HUES6 (cell line): Measurements from ENCODE around the gene DIP2C.

ENCODE experiments used
- H3K27ac ChIP-seq: 2 replicates; pipeline ENCODE4 v1.7.0; 2013; ENCODE audit warnings: low read depth, mild to moderate bottlenecking, low read length, inconsistent platforms
- H3K27me3 ChIP-seq: 2 replicates; pipeline ENCODE4 v1.6.1; 2013; ENCODE audit warnings: low read length; ENCODE audit not compliant: control insufficient read depth, insufficient read depth
- H3K36me3 ChIP-seq: 2 replicates; pipeline ENCODE4 v1.6.1; 2013; ENCODE audit warnings: low read length; ENCODE audit not compliant: control insufficient read depth, insufficient read depth
- H3K4me1 ChIP-seq: 2 replicates; pipeline ENCODE4 v1.6.1; 2013; ENCODE audit warnings: low read length; ENCODE audit not compliant: control insufficient read depth, insufficient read depth
- H3K4me3 ChIP-seq: 2 replicates; pipeline ENCODE4 v1.5.1; 2013; ENCODE audit warnings: low read depth, low read length
- H3K9ac ChIP-seq: one replicate; pipeline ENCODE4 v1.6.1; 2013; ENCODE audit warnings: mild to moderate bottlenecking, low read length
- H3K9me3 ChIP-seq: 2 replicates; pipeline ENCODE4 v1.6.1; 2013; ENCODE audit warnings: low read depth, low read length; ENCODE audit not compliant: control insufficient read depth, insufficient read depth

DIP2C gene

DNA sequence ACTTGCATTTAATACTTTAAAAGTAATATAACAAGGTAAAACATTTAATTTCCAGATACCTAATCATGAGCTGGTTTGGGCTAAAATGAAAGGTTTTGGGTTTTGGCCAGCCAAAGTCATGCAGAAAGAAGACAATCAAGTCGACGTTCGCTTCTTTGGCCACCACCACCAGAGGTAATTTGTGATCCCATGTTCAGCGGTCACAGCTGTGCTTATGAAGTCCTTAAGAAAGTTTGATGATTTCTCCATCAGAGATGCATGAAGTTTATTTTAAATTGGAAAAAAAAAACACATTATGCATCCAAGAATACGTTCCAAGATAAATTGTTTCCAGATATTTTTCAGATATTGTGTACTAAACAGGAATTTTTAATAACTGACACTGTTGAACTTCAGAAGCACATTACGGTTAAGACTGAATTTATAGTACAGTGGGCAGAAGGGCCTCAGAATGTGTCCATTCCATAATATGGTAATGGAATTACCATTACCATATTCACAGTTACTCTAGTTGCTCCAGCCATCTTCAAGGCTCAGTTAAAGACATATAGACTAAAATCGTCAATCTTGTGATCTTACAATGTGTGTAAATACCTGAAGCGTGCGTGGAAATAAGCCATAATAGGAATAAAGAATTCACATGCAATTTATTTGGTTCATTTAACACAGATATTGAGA, 447.4 kb downstream of the DIP2C start:
- peaks cover 4% of the 10 kb centered on the region; the same call in 1 of the 2 replicates for H3K4me1 ChIP-seq
- peaks cover 27% of the 10 kb centered on the region for H3K36me3 ChIP-seq
- no peaks in the 10 kb centered on the region for H3K27me3 ChIP-seq

DNA sequence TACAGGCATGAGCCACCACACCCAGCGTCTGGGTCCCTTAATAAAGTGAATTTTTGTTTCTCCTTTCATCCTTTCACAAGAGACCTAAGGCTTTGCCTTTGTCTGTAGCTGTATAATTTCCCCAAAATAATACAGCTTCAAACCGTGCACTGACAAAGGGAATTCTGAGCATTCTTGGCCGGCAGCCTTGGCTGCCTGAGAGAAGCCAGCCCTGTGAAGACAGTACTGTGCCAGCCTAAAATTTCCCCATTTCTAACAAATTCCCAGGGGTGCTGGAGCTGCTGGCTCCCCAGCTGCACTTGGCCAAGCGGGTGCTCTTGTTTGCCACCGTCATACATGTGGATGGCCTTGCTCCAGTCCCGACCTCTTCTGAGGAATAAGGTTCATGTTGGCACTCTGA, 448.0 kb downstream of the DIP2C start:
- Histone ChIP-seq H3K4me3 (no peak overlapping the region), H3K9ac (no peak overlapping the region), H3K27ac (no peak overlapping the region), H3K27me3 (no peaks in the 10 kb centered on the region), H3K4me1 (peaks cover 4% of the 10 kb centered on the region; the same call in 1 of the 2 replicates), H3K9me3 (no peaks in the 10 kb centered on the region), H3K36me3 (peaks cover 20% of the 10 kb centered on the region)

More for the DNA sequence above, 447.4 kb downstream of the DIP2C start:
- Histone ChIP-seq H3K27ac (no peak overlapping the region), H3K9me3 (no peaks in the 10 kb centered on the region), H3K9ac (no peak overlapping the region), H3K4me3 (no peak overlapping the region)

GRCh38 chr10:239109-239508, 450.4 kb downstream of the DIP2C start:
- H3K4me1 ChIP-seq: peaks cover 4% of the 10 kb centered on the region; the same call in 1 of the 2 replicates
- no peaks in the 10 kb centered on the region for H3K9me3 ChIP-seq
- no peak overlapping the region for H3K4me3 ChIP-seq
- H3K27me3 ChIP-seq: no peaks in the 10 kb centered on the region
- no peak overlapping the region for H3K27ac ChIP-seq
- H3K9ac ChIP-seq: no peak overlapping the region
- peaks cover 19% of the 10 kb centered on the region for H3K36me3 ChIP-seq

GRCh38 chr10:235915-236314, 453.6 kb downstream of the DIP2C start:
- peaks cover 4% of the 10 kb centered on the region; the same call in 1 of the 2 replicates for H3K4me1 ChIP-seq
- H3K9me3 ChIP-seq: no peaks in the 10 kb centered on the region
- no peak overlapping the region for H3K9ac ChIP-seq
- no peaks in the 10 kb centered on the region for H3K27me3 ChIP-seq
- H3K36me3 ChIP-seq: peaks cover 9% of the 10 kb centered on the region; the same call in 1 of the 2 replicates
- H3K27ac ChIP-seq: no peak overlapping the region
- H3K4me3 ChIP-seq: no peak overlapping the region

- Histone ChIP-seq H3K9ac (no peak overlapping the region), H3K27me3 (no peaks in the 10 kb centered on the region), H3K27ac (no peak overlapping the region), H3K4me3 (no peak overlapping the region), H3K36me3 (peaks cover 9% of the 10 kb centered on the region; the same call in 1 of the 2 replicates), H3K4me1 (peaks cover 4% of the 10 kb centered on the region; the same call in 1 of the 2 replicates), H3K9me3 (no peaks in the 10 kb centered on the region)
Measured at GRCh38 chr10:234708-235406, 454.6 kb downstream of the DIP2C start.

DNA sequence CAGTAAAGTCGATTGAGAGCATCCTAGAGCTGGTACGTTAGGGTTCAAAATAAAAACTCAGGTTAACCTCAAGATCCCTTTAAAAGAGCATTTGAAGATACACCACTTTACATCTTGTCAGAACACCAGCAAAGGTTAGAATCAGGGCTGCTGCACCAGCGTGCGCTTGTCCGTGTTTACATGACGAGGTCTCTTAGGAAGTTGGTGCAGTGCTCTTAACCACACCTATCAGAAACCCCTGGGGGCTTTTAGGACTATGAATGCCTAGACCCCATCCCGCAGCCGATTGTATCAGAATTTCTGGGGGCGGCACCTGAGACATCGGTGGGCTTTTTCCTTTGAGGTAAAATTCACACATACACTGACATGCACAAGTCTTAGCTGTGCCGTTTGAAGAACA, 456.6 kb downstream of the DIP2C start:
- Histone ChIP-seq H3K27me3 (no peaks in the 10 kb centered on the region), H3K4me1 (peaks cover 4% of the 10 kb centered on the region; the same call in 1 of the 2 replicates), H3K36me3 (no peaks in the 10 kb centered on the region), H3K4me3 (no peak overlapping the region), H3K27ac (no peak overlapping the region), H3K9me3 (no peaks in the 10 kb centered on the region), H3K9ac (no peak overlapping the region)

GRCh38 chr10:232061-232460, 457.4 kb downstream of the DIP2C start:
- H3K27me3 ChIP-seq: no peaks in the 10 kb centered on the region
- H3K4me3 ChIP-seq: no peak overlapping the region
- H3K9ac ChIP-seq: no peak overlapping the region
- H3K4me1 ChIP-seq: no peaks in the 10 kb centered on the region
- H3K27ac ChIP-seq: no peak overlapping the region
- H3K9me3 ChIP-seq: no peaks in the 10 kb centered on the region
- no peaks in the 10 kb centered on the region for H3K36me3 ChIP-seq

DNA sequence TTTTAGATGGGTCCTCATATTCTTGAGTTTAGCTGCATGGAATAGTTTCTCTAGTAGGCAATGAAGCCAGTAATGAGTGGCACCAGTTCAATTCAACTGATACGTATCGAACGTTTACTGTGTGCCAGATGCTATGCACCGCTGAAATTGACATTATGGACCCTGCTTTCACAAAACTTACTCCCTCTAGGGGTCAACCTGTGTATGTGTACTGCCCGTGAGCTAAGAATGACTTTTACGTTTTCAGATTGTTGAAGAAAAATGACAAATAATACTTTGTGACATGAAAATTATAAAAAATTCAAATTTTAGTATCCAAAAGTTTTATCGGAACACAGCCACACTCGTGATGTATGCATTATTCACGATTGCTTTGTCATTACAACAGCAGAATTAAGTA, 458.7 kb downstream of the DIP2C start:
- H3K9ac ChIP-seq: no peak overlapping the region
- no peaks in the 10 kb centered on the region for H3K27me3 ChIP-seq
- H3K9me3 ChIP-seq: no peaks in the 10 kb centered on the region
- no peaks in the 10 kb centered on the region for H3K36me3 ChIP-seq
- no peaks in the 10 kb centered on the region for H3K4me1 ChIP-seq
- no peak overlapping the region for H3K27ac ChIP-seq
- no peak overlapping the region for H3K4me3 ChIP-seq

GRCh38 chr10:228366-228765, 461.1 kb downstream of the DIP2C start:
- Histone ChIP-seq H3K9me3 (no peaks in the 10 kb centered on the region), H3K4me1 (no peaks in the 10 kb centered on the region), H3K27me3 (no peaks in the 10 kb centered on the region), H3K4me3 (no peak overlapping the region), H3K36me3 (no peaks in the 10 kb centered on the region), H3K9ac (no peak overlapping the region), H3K27ac (no peak overlapping the region)

GRCh38 chr10:227014-227413, 462.5 kb downstream of the DIP2C start:
- Histone ChIP-seq H3K27me3 (no peaks in the 10 kb centered on the region), H3K4me3 (no peak overlapping the region), H3K4me1 (no peaks in the 10 kb centered on the region), H3K27ac (no peak overlapping the region), H3K9me3 (no peaks in the 10 kb centered on the region), H3K9ac (no peak overlapping the region), H3K36me3 (no peaks in the 10 kb centered on the region)

- Histone ChIP-seq H3K36me3 (no peaks in the 10 kb centered on the region), H3K9ac (no peak overlapping the region), H3K27me3 (no peaks in the 10 kb centered on the region), H3K4me3 (no peak overlapping the region), H3K27ac (no peak overlapping the region), H3K9me3 (no peaks in the 10 kb centered on the region), H3K4me1 (no peaks in the 10 kb centered on the region)
Measured at GRCh38 chr10:226018-226417, 463.4 kb downstream of the DIP2C start.
